ENCODE data around the gene APOD. TPM values are rescaled to one million over a fixed set of nuclear protein-coding genes. Genes with fewer than 3 reads are reported as not detected.

APOD gene
- total and polyA plus RNA-seq, 2 of the 8 experiments (the other 6 are each of a cell fraction or from before 2014, with no cell fraction given) = not detected

- TF ChIP-seq ATF3 (IDR thresholded peaks at IDR 0.05; ENCODE audit: insufficient read depth, low read depth, low read length) = no peak
Observed at GRCh38 chr3:195554458-195554857, 29.3 kb downstream of the APOD start (continued).
